Fibroblast of skin of right quadriceps (primary cell): ENCODE measurements around the gene EVPLL.
"Not testable (repeated sequence)": the region's sequence is repeated elsewhere in the genome, so short reads cannot be mapped to it uniquely, and the experiment has no call there.

Experiments used
- DNase-seq: peaks from one replicate; pipeline ENCODE4 v3.0.0-alpha.2; 2013

Gene EVPLL

DNA sequence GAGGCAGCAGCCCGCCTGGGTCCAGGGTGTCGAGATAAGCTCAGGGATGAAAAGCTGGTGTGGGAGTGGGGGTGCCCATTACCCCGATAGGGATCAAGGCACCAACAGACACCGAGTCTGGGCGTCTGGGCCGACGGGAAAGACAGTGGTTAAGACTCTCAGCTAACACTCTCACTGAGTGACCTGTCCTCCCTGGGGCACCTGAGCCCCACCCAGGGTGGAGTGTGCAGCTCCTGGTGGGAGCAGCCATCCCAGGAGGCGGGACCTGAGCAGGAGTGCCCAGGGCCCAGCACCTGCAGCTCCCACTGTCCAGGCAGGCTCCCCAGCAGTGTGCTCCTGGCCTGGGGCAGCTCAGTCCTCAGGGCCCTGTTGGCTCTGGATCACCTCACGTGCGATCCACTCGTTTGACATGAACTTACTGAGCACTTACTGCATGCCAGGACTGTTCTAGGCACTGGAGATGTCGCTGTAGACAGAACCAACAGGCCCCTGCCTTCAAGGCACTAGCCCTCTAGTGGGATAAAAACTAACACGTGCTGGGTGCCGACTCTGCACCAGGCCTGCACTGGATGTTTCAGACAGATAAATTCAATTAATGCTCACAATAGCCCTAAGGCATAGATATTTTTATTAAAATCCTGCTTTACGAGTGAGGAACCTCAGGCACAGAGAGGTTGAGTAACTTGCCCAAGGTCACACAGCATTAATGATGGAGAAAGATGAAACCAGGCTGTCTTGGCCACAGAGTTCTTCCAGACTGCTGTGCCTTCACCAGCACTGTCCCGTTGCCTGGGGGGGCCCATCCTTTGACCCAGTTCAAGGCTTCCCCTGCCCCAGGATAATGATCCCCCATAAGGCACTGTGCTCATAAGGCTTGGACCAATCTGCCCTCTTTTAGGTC lies 1.9 kb downstream of the EVPLL start:
- no peak for DNase-seq

DNA sequence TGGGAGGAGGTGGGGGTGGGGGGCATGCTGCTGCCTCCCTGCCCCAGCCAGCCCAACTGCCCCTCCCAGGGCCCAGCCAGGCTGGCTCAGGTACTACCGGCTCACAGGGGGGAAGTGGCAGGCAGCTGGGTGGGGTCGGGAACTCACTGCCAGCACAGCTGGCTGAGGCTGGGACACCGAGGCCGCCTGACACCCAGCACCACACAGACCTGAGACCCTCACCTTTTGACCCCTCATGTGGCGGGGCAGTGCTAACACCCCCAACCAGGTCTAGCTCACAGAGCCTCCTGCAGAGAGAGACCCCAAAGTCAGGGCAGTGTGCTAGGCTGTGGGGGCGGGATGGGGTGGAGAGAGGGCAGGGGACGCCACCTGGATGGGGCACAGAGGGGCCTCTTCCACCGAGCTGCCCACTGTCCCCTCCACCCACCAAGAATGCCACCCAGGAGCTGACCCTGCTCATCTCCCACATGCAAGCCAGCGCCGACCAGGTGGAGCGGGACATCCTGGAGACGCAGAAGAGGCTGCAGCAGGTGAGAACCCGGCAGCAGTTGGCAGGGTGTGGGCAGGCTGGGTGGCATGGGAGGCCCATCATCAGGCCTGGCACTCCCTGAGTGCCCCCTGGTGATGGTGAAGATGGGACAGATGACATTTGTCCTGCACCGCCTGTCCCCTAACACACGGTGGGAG lies 3.0 kb downstream of the EVPLL start:
- no peak for DNase-seq

DNA sequence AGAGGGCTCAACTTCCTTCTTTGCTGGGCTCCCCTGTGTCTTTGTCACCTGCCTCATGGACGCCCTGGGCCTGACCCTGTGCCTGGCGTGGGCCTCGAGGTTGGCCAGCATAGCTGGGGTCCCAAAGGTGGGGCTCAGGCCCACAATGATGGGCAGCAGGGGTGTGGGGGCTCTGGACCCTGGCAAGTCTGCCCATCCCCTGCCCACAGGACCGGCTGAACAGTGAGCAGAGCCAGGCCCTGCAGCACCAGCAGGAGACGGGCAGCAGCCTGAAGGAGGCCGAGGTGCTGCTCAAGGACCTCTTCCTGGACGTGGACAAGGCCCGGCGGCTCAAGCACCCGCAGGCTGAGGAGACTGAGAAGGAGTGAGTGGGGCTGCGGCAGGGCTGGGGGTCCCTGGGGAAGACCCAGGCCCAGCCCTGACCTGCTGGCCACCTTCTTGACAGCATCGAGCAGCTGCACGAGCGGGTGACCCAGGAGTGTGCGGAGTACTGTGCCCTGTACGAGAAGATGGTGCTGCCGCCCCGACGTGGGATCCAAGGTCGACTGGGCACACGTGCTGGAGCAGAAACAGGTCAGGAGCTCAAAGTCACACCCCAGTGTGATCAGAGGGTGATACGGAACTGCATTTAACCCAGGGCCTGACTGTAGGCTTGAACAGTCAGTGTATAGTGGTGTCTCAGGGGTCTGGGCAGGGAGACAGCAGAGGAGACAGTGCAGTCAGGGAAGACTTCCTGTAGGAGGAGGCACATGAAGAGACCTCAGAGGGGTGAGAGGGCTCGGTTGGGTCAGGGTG lies 3.8 kb downstream of the EVPLL start:
- DNase-seq = no peak

DNA sequence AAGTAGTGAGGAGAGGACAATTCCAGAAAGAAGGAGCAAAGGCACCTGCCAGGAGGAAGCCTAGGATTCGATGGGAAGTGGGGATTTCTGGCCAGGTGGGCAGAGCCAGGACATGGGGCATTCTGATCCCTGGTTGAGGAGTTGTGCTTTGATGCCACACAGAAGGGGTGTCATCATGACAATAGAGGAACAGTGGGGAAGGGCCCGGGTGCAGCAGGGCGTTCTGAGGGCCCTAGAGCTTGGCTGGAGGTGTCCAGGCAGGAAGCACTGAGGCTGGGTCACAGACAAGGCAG lies 4.3 kb downstream of the EVPLL start:
- DNase-seq = no peak

DNA sequence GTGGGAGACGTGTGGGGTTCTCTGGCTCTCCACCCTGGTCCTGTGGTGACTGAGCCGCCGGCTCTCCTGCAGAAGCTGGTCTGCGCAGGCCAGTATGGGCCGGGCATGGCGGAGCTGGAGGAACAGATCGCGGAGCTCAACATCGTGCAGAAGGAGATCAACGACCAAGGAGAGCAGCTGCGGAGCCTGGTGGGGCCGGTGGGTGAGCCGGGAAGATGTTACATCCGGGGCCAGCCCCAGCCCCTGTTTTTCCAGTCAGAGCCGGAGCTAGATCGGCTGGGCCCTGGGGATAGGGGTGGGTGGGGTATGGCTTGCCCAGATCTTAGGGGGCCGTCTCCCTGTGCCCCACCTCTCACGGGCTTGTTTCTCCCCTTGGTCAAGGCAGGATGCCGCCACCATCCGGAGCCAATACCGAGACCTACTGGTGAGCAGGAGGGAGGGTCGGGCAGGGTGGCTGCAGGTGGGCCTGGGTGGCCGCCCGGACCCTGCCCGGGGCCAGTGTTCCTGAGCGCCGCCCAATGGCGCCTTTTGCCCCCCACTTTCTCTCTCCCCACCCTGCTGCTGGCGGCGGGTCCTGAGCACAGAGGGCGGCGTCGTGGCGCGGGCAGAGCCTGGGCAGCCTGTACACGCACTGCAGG lies 5.0 kb downstream of the EVPLL start:
- DNase-seq = no peak

GRCh38 chr17:18383079-18383481 lies 5.5 kb downstream of the EVPLL start:
- DNase-seq = not testable (repeated sequence)

DNA sequence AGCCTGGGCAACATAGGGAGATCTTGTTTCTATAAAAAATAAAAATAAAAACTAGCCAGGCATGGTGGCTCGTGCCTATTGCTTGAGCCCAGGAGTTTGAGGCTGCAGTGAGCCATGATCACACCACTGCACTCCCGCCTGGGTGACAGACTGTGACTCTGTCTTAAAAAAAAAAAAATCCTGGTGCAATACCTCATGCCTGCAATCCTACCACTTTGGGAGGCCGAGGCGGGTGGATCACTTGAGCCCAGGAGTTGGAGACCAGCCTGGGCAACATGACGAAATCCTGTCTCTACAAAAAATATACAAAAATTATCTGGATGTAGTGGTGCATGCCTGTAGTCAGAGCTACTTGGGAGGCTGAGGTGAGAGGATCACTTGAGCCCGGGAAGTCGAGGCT lies 6.7 kb downstream of the EVPLL start:
- not testable (repeated sequence) for DNase-seq

- not testable (repeated sequence) for DNase-seq
These were observed 10.0 kb downstream of the EVPLL start for GRCh38 chr17:18387583-18387982.

- not testable (repeated sequence) for DNase-seq
These were observed 10.7 kb downstream of the EVPLL start for GRCh38 chr17:18388266-18388665.

DNA sequence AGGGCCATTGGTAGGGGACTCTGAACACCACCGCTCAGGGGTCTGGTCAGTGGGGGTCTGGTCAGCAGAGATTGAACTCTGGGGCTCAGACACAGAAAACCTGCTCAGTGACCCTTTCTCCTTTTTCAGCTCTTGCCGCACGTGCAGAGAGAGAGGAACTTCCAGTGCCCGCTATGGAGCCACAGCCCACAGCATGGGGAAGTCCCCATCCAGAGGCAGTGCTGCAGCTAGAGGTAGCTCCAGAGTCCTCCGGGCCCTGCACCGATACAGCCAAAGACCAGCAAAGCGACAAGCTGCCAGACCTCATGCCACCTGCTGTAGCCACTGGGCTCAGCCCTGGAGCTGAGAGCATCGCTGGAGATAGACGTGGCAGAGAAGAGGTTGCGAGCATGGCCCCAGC lies 11.2 kb downstream of the EVPLL start:
- DNase-seq = not testable (repeated sequence)

DNA sequence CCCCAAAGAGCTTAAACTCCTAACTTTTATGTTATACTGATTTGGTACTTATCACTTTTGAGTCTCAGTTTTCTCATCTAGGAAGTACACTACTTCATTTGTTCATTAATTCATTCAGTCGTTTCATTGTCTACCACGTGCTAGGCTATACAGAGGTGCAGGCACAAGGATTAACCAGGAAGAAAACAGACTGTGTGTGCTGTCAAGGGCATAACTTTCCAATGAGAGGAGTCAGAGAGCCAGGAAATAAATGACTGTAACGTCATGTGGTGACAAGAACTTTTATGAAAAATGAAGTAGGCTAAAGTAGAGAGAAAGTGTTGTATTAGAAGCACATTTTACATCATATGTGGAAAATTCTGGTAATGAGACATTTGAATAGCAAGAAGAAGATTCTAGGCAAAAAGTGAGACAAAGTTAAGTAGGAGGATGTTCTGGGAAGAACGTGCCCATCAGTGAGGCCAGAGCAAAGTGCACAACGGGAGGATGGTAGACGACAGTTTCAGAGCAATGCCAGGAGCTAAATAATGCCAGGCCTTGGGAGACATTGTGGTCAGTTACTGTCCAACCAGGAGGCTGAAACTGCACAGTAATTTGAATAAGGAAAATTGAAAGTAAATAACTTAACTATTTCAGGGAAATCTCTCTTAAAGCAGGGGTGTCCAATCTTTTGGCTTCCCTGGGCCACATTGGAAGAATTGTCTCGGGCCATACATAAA lies 24.5 kb downstream of the EVPLL start:
- DNase-seq = not testable (repeated sequence)

- DNase-seq = not testable (repeated sequence)
These were observed 25.6 kb downstream of the EVPLL start for GRCh38 chr17:18403166-18403565.

- not testable (repeated sequence) for DNase-seq
These were observed 26.0 kb downstream of the EVPLL start for GRCh38 chr17:18403604-18404003.

- DNase-seq = not testable (repeated sequence)
These were observed 31.3 kb downstream of the EVPLL start for GRCh38 chr17:18408906-18409305.

DNA sequence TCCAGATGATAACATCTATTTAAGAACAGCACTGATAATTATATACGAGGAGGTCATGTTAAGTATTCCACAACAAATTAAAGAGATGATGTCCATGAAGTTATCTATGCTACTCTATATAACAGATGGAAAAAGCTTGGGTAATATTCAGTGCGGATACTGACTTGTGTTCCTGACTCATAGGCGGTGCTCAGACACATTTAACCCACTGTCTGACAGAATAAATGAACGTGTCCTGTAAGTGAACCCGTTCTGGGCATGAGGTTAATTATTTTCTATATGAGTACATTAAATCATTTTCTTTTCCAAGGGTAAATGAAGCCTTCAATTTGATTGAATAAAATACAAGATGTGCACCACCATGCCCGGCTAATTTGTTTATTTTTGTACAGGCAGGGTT lies 31.7 kb downstream of the EVPLL start:
- DNase-seq = peak; percentile 13

GRCh38 chr17:18410736-18411135 lies 33.2 kb downstream of the EVPLL start:
- DNase-seq = peak; percentile 10

DNA sequence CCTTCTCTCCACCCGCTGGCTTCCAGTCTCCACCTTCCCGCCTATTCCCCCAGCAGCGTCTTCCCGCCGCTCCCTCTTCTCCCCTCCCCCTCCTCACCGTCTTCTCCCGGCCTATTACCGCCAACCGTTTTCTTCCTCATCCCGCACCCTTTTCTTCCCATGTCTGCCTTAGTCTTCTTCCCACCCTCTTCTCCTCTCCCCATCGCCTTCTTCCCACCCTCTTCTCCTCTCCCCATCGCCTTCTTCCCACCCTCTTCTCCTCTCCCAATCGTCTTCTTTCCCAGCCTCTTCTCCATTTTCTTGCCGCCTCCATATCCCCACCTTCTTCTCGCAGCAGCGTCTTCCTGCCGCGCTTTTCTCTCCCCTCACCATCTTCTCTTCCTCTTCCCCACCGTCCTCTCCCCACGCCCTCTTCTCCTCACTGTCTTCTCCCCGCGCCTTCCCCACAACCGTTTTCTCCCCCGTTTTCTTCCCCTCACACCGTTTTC lies 33.8 kb downstream of the EVPLL start:
- DNase-seq = peak; percentile 57

GRCh38 chr17:18412001-18412538 lies 34.5 kb downstream of the EVPLL start:
- not testable (repeated sequence) for DNase-seq

GRCh38 chr17:18421521-18421920 lies 43.9 kb downstream of the EVPLL start:
- not testable (repeated sequence) for DNase-seq

- DNase-seq = not testable (repeated sequence)
These were observed 44.9 kb downstream of the EVPLL start for GRCh38 chr17:18422464-18422863.

GRCh38 chr17:18423015-18423414 lies 45.4 kb downstream of the EVPLL start:
- not testable (repeated sequence) for DNase-seq

- DNase-seq = not testable (repeated sequence)
These were observed 48.0 kb downstream of the EVPLL start for GRCh38 chr17:18425593-18425992.
